A673 (cell line): Measurements from ENCODE around the gene ATF5. TPM values are rescaled to one million over a fixed set of nuclear protein-coding genes. Genes with fewer than 3 reads are reported as not detected.

Source experiments
- BruUV-seq: library from RNA; stranded (reverse); fragments of 400-500 nt; replicated peaks from 2 replicates; lab custom pipeline; 2021; lab: Mats Ljungman, UMichigan
- CTCF ChIA-PET: fragments of 300-600 bp; sonication (Branson Sonifier 250); formaldehyde crosslinking; loops from one replicate; lab custom pipeline; 2022; ENCODE audit warnings: antibody characterized with exemption; lab: Charles Lee
- POLR2A ChIA-PET: fragments of 300-600 bp; sonication (Branson Sonifier 250); formaldehyde crosslinking; loops from one replicate; lab custom pipeline; 2022; ENCODE audit warnings: antibody characterized with exemption; ENCODE audit not compliant: low non-redundant PET; lab: Charles Lee
- DNase-seq: peaks from one replicate; pipeline ENCODE4 v3.0.0-alpha.2; 2015; ENCODE audit warnings: low spot score
- H3K27ac ChIP-seq: fragments of 200-600 bp; sonication (generic); 2 replicates; pipeline ENCODE4 v1.5.1; 2016; ENCODE audit warnings: mixed run types, low read depth, mild to moderate bottlenecking, mixed read lengths, antibody characterized with exemption, low read length; ENCODE audit not compliant: poor library complexity, severe bottlenecking
- H3K27me3 ChIP-seq: fragments of 200-600 bp; sonication (generic); replicated peaks from 2 replicates; pipeline ENCODE4 v1.6.1; 2017; ENCODE audit warnings: mixed run types, low read depth, mild to moderate bottlenecking, mixed read lengths, antibody characterized with exemption, low read length; ENCODE audit not compliant: insufficient read depth, poor library complexity
- H3K36me3 ChIP-seq: fragments of 200-600 bp; sonication (generic); 2 replicates; pipeline ENCODE4 v1.6.1; 2016; ENCODE audit warnings: mixed run types, mild to moderate bottlenecking, mixed read lengths, antibody characterized with exemption, low read length; ENCODE audit not compliant: insufficient read depth, poor library complexity, severe bottlenecking
- H3K4me1 ChIP-seq: fragments of 200-600 bp; sonication (generic); 2 replicates; pipeline ENCODE4 v1.6.1; 2017; ENCODE audit warnings: mixed run types, mild to moderate bottlenecking, mixed read lengths, antibody characterized with exemption, low read length; ENCODE audit not compliant: insufficient read depth, poor library complexity, severe bottlenecking
- H3K4me3 ChIP-seq: fragments of 200-600 bp; sonication (generic); 2 replicates; pipeline ENCODE4 v1.5.1; 2016; ENCODE audit warnings: low read depth, mixed run types, mild to moderate bottlenecking, mixed read lengths, low read length; ENCODE audit not compliant: poor library complexity, severe bottlenecking
- H3K9me3 ChIP-seq: fragments of 200-600 bp; sonication (generic); 2 replicates; pipeline ENCODE4 v1.6.1; 2016; ENCODE audit warnings: mixed run types, low read depth, mild to moderate bottlenecking, mixed read lengths, antibody characterized with exemption, low read length; ENCODE audit not compliant: poor library complexity, severe bottlenecking
- EZH2 ChIP-seq: fragments of 200-600 bp; sonication (generic); IDR thresholded peaks from 2 replicates; pipeline ENCODE4 v1.6.1; 2017; ENCODE audit warnings: borderline replicate concordance, low read depth, mild to moderate bottlenecking, mixed read lengths, antibody characterized with exemption, low read length; ENCODE audit not compliant: poor library complexity, severe bottlenecking
- intact Hi-C: fragments of 100-400 bp; cut with micrococcal nuclease; formaldehyde crosslinking; loops from one replicate; pipeline ENCODE4 v1.10.0; 2022; ENCODE audit not compliant: unreplicated experiment
- total RNA-seq: library from RNA; stranded (reverse); gene quantifications from 2 replicates; pipeline ENCODE4 v1.2.3, GENCODE V29; 2021
- TF ChIP-seq, protein P1 (sequence below): fragments of 300-800, 200-600 bp; sonication (generic); conservative IDR thresholded peaks from 2 replicates; pipeline ENCODE4 v1.5.1; 2017; ENCODE audit warnings: low read depth, mild to moderate bottlenecking, antibody characterized with exemption, low read length, moderate library complexity, mixed read lengths

Gene ATF5
- total RNA-seq, 1 experiment from 2014 or later = 302 TPM

DNA sequence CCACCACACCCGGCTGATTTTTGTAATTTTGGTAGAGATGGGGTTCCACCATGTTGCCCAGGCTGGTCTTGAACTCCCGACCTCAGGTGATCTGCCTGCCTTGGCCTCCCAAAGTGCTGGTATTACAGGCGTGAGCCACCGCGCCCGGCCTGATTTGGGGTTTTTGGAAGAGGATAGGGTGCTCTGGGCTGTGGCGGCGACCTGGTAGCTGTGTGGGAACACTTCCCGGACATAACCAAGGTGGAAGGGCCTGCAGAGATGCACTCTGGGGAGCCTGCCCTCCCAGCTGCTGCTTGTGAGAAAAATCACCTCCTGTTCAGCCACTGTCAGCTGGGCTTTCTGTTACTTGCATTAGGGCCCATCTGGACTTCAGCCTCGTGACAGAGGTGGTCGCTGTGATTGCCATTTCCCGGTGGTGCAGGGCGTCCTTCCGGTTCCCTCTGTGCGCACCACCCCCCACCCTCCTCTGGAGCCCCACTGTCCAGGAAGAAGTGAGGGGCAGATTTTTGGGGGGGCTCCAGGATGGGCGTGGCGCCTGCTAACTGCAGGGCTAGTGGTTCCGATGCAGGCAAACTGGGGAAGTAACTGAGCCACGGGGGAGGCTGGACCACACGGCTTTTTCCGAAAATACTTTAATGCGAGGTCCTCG lies 39.8 kb upstream of the ATF5 start:
- no peak for DNase-seq
- TF ChIP-seq, protein P1, sequence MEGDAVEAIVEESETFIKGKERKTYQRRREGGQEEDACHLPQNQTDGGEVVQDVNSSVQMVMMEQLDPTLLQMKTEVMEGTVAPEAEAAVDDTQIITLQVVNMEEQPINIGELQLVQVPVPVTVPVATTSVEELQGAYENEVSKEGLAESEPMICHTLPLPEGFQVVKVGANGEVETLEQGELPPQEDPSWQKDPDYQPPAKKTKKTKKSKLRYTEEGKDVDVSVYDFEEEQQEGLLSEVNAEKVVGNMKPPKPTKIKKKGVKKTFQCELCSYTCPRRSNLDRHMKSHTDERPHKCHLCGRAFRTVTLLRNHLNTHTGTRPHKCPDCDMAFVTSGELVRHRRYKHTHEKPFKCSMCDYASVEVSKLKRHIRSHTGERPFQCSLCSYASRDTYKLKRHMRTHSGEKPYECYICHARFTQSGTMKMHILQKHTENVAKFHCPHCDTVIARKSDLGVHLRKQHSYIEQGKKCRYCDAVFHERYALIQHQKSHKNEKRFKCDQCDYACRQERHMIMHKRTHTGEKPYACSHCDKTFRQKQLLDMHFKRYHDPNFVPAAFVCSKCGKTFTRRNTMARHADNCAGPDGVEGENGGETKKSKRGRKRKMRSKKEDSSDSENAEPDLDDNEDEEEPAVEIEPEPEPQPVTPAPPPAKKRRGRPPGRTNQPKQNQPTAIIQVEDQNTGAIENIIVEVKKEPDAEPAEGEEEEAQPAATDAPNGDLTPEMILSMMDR = no peak
- no peak for TF ChIP-seq EZH2
- no peaks in the 10 kb centered on the region for H3K4me1 ChIP-seq
- ChIA-PET POLR2A (no interaction called here), CTCF (no interaction called here)
- H3K9me3 ChIP-seq = no peaks in the 10 kb centered on the region
- no peak overlapping the region for H3K27ac ChIP-seq
- no peak overlapping the region for H3K4me3 ChIP-seq
- BruUV-seq = no TSS peak
- peaks cover 6% of the 10 kb centered on the region for H3K36me3 ChIP-seq
- intact Hi-C loops = no loop called here
- no peaks in the 10 kb centered on the region for H3K27me3 ChIP-seq

DNA sequence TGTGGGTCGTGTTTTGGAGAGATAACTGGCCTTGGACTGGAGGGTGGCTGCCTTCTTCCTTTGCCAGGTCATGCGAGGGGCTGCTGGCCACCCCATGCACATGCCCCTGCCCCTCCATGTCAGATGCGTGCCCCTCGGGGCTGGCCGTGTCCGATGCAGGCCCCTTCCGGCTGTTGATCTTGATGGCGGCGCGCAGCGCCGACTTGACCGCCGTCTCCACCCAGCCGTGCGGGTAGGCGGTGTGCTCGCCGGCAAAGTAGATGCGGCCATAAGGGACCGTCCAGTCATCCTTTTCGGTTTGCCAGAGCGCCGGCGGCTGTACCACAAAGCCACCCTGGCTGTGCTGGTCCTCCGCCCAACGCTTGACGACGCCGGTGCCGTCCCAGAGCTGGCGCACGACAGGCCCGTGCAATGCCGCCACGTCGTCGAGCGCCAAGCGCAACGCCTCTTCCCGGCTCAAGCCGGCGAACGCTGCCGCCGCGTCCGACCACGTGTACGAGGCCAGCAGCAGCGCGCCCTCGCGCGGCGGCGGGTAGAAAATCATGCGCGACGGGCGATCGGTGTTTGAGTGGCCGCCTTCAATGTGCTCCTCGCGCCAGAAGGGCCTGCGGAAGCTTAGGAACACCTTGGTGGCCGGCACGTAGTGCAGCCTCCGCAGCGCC lies 39.2 kb upstream of the ATF5 start:
- TF ChIP-seq, protein P1 = peak; percentile 88
- TF ChIP-seq EZH2 = no peak
- Histone ChIP-seq H3K27ac (no peak overlapping the region), H3K4me1 (no peaks in the 10 kb centered on the region), H3K27me3 (no peaks in the 10 kb centered on the region), H3K36me3 (no peaks in the 10 kb centered on the region), H3K4me3 (peak overlapping the region; percentile 20), H3K9me3 (no peaks in the 10 kb centered on the region)
- intact Hi-C loops = no loop called here
- peak; percentile 85 for DNase-seq
- no TSS peak for BruUV-seq
- CTCF ChIA-PET = interaction anchor here (0.9 kb wide), 1 partner anchor 18 kb away, joined by 3 read pairs; no protein-coding TSS in a partner anchor
- POLR2A ChIA-PET = no interaction called here

DNA sequence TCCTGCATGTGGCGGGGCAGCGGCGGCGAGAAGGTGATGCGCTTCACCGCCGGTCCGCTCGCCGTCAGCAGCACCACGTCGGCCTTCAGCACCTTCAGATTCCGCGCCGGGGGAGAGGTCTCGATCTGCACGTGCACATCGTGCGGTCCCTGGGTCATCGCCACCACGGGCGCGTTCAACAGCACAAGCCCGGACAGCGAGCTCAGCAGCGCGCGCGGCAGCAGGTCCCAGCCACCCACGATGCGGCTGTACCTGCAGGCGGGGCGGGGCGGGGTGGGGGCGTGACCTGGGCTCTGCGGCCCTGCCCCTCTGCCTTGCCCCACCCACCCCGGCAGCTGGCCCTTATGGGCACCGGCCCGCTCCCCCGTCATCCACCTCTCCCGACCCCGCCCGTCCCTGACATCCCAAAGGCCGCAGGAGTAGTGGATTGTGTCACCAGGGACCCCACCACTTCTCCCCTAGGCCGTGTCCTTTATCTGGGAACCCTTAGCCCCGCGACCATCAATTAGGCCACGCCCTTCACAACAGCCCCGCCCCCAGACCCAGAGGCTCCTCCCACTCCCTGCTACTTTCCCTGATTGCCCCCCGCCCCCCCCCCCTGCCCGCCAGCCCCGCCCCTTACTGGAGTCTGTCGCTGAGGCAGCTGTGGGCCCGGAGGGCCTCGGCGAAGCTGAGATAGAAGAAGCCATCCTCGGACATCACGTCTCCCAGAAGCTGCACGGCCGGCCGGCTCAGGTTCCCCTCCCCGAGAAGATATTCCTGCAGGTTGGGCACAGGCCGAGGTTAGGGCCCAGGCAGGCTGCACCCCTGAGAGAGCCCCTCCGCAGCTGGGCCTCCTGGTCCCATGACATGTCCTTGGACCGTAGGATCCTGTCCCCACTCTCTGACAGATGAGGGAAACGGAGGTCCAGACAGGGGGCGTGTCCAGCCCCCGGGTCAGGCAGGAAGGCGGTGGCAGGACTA lies 38.4 kb upstream of the ATF5 start:
- H3K27me3 ChIP-seq = no peaks in the 10 kb centered on the region
- no peak overlapping the region for H3K27ac ChIP-seq
- CTCF ChIA-PET = interaction anchor here (0.9 kb wide), 1 partner anchor 18 kb away, joined by 3 read pairs; no protein-coding TSS in a partner anchor
- no TSS peak for BruUV-seq
- intact Hi-C loops = no loop called here
- TF ChIP-seq EZH2 = no peak
- TF ChIP-seq, protein P1 = peak; percentile 10; the same call in 1 of the 2 replicates
- H3K9me3 ChIP-seq = no peaks in the 10 kb centered on the region
- no peaks in the 10 kb centered on the region for H3K4me1 ChIP-seq
- no peak for DNase-seq
- peak overlapping the region; percentile 20 for H3K4me3 ChIP-seq
- POLR2A ChIA-PET = no interaction called here
- no peaks in the 10 kb centered on the region for H3K36me3 ChIP-seq
